Stimulated activated naive CD4-positive, alpha-beta T cell treated with Interleukin-2 at 50 U/mL for 16 hours (primary cell): ENCODE results near the gene HOXD12.

Experiments used
- DNase-seq: peaks from one replicate; lab custom pipeline; 2025; lab: John Stamatoyannopoulos, UW

The HOXD12 gene

GRCh38 chr2:176099728-176100546, at the start of gene HOXD12:
HOXD12 (plus strand) TSS chr2:176099795; CDS start chr2:176099802, 7 bp downstream.
- DNase-seq: no peak

GRCh38 chr2:176056406-176056805, 43.2 kb upstream of the HOXD12 start:
- no peak for DNase-seq

- no peak for DNase-seq
Observed at GRCh38 chr2:176063958-176064357, 35.6 kb upstream of the HOXD12 start.

- DNase-seq: no peak
Observed at GRCh38 chr2:176066645-176067588, 32.7 kb upstream of the HOXD12 start.

GRCh38 chr2:176067589-176068418, 31.8 kb upstream of the HOXD12 start:
- DNase-seq: no peak

- no peak for DNase-seq
Observed at GRCh38 chr2:176068419-176068832, 31.2 kb upstream of the HOXD12 start.

GRCh38 chr2:176071330-176072291, 28.0 kb upstream of the HOXD12 start:
- DNase-seq: no peak

GRCh38 chr2:176072292-176072669, 27.3 kb upstream of the HOXD12 start:
- DNase-seq: no peak

GRCh38 chr2:176072951-176073904, 26.4 kb upstream of the HOXD12 start:
- DNase-seq: no peak

- DNase-seq: no peak
Observed at GRCh38 chr2:176074919-176075425, 24.6 kb upstream of the HOXD12 start.

- no peak for DNase-seq
Observed at GRCh38 chr2:176075481-176075880, 24.1 kb upstream of the HOXD12 start.

GRCh38 chr2:176076063-176076462, 23.5 kb upstream of the HOXD12 start:
- no peak for DNase-seq

GRCh38 chr2:176076796-176077195, 22.8 kb upstream of the HOXD12 start:
- no peak for DNase-seq

- no peak for DNase-seq
Observed at GRCh38 chr2:176078541-176079284, 20.9 kb upstream of the HOXD12 start.

GRCh38 chr2:176079285-176079830, 20.2 kb upstream of the HOXD12 start:
- DNase-seq: no peak

- no peak for DNase-seq
Observed at GRCh38 chr2:176079831-176080539, 19.6 kb upstream of the HOXD12 start.

GRCh38 chr2:176080540-176081375, 18.8 kb upstream of the HOXD12 start:
- DNase-seq: no peak
